Vagina (tissue), 2 donors: Measurements from ENCODE around the gene EHMT2. TPM values are rescaled to one million over a fixed set of nuclear protein-coding genes. Genes with fewer than 3 reads are reported as not detected.
A peak's percentile ranks its signal among the peaks of the same experiment; 100 is the strongest.

Experiments
- DNase-seq, 2 donors: peaks; one replicate each; pipeline ENCODE4 v3.0.0-alpha.2; 2017; ENCODE audit errors: extremely low spot score in 2 of 2
- H3K27ac ChIP-seq: fragments of 200-600 bp; sonication (generic); one replicate; pipeline ENCODE4 v1.5.1; 2019
- H3K27me3 ChIP-seq: fragments of 200-600 bp; sonication (generic); one replicate; pipeline ENCODE4 v1.5.1; 2019
- H3K36me3 ChIP-seq, 2 donors: fragments of 200-600 bp; sonication (generic); one replicate each; pipeline ENCODE4 v1.5.1; 2017 to 2019
- H3K4me1 ChIP-seq: fragments of 200-600 bp; sonication (generic); one replicate; pipeline ENCODE4 v1.5.1; 2019
- H3K4me3 ChIP-seq, 2 donors: fragments of 200-600 bp; sonication (generic); 1 replicate in 1 of 2; 2 replicates in 1 of 2; pipeline ENCODE4 v1.5.1; 2016 to 2019
- H3K9me3 ChIP-seq: fragments of 200-600 bp; sonication (generic); one replicate; pipeline ENCODE4 v1.5.1; 2019
- CTCF ChIP-seq, 3 experiments: fragments of 450-650 bp in 2 of 3; fragments of 200-600 bp in 1 of 3; sonication (generic) in 1 of 3; IDR thresholded peaks; one replicate each; pipeline ENCODE4 v1.5.1; 2017 to 2019; ENCODE audit warnings: antibody characterized with exemption in 3 of 3, mild to moderate bottlenecking in 2 of 3, moderate library complexity in 2 of 3
- POLR2A ChIP-seq, 2 donors: fragments of 450-650 bp; IDR thresholded peaks; one replicate each; pipeline ENCODE4 v1.6.1; 2017; ENCODE audit warnings: antibody characterized with exemption in 2 of 2, mild to moderate bottlenecking in 2 of 2, moderate library complexity in 2 of 2
- POLR2AphosphoS5 ChIP-seq, 2 donors: sonication (generic); formaldehyde crosslinking; IDR thresholded peaks; one replicate each; pipeline ENCODE4 v1.9.0; 2017; ENCODE audit warnings: antibody characterized with exemption in 2 of 2, mild to moderate bottlenecking in 2 of 2, low read depth in 1 of 2; ENCODE audit not compliant: insufficient read depth in 1 of 2
- intact Hi-C: fragments of 100-400 bp; cut with DNase I; formaldehyde crosslinking; loops from one replicate; pipeline ENCODE4 v1.15.1; 2023
- small RNA-seq: library from RNA; depleted of rRNA; stranded (forward); fragments of <200 nt; gene quantifications from one replicate; pipeline ENCODE3, GENCODE V24; 2016
- total RNA-seq: library from RNA; depleted of rRNA; stranded (reverse); fragments of >200 nt; gene quantifications from one replicate; pipeline ENCODE4 v1.2.3, GENCODE V29; 2016

Gene EHMT2
- total RNA-seq, 1 donor from 2014 or later: 45.2 TPM

GRCh38 chr6:31830886-31831335 is 66.6 kb downstream of the EHMT2 start:
- H3K4me1 ChIP-seq: peaks cover 44% of the 10 kb centered on the region
- H3K4me3 ChIP-seq: peak overlapping the region; percentile 51 to 74
- TF ChIP-seq CTCF (IDR thresholded peaks at IDR 0.05) (no peak), POLR2AphosphoS5 (IDR thresholded peaks at IDR 0.05; ENCODE audit: insufficient read depth in 1 of 2, low read depth in 1 of 2) (no peak), POLR2A (IDR thresholded peaks at IDR 0.05) (no peak)
- peak overlapping the region; percentile 94 for H3K27ac ChIP-seq
- intact Hi-C loops: loop anchor here (5.0 kb wide), 2 partner anchors 104 to 149 kb away; partner anchors contain the start of genes DDAH2 and LY6G5C
- peaks cover 0 to 5% of the 10 kb centered on the region in 2 donors for H3K36me3 ChIP-seq
- no peak for DNase-seq
- no peaks in the 10 kb centered on the region for H3K27me3 ChIP-seq
- H3K9me3 ChIP-seq: no peaks in the 10 kb centered on the region

Small RNA genes within 50 kb of the gene (small RNA-seq; reads per million reads assigned to genes)
- gene AL645922.1 (not detected), gene SNORD48 (338 reads per million, percentile 98 among the genes with 10 or more reads in this experiment), gene SNORD52 (not detected)

Other genes with a start within 250 kb of the EHMT2 start
- gene BAG6, start 245.0 kb downstream of the EHMT2 start, total RNA-seq: 139 TPM
- gene APOM, start 241.8 kb downstream of the EHMT2 start, total RNA-seq: not detected
- 15.2 TPM for gene C6orf47, start 236.9 kb downstream of the EHMT2 start, total RNA-seq
- gene GPANK1, start 232.7 kb downstream of the EHMT2 start, total RNA-seq: 16.9 TPM
- 219 TPM for gene CSNK2B, start 231.6 kb downstream of the EHMT2 start, total RNA-seq
- 7.4 TPM for gene LY6G5B, start 227.7 kb downstream of the EHMT2 start, total RNA-seq
- gene LY6G5C, start 216.6 kb downstream of the EHMT2 start, total RNA-seq: 1.7 TPM
- 53.0 TPM for gene ABHD16A, start 194.4 kb downstream of the EHMT2 start, total RNA-seq
- gene LY6G6F, start 190.8 kb downstream of the EHMT2 start, total RNA-seq: not detected
- gene LY6G6D, start 182.3 kb downstream of the EHMT2 start, total RNA-seq: not detected
- gene LY6G6C, start 176.0 kb downstream of the EHMT2 start, total RNA-seq: not detected
- not detected for gene MPIG6B, start 174.3 kb downstream of the EHMT2 start, total RNA-seq
- 108 TPM for gene DDAH2, start 168.4 kb downstream of the EHMT2 start, total RNA-seq
- 250 TPM for gene CLIC1, start 161.2 kb downstream of the EHMT2 start, total RNA-seq
- gene MSH5, start 157.7 kb downstream of the EHMT2 start, total RNA-seq: 11.0 TPM
- not detected for gene SAPCD1, start 135.0 kb downstream of the EHMT2 start, total RNA-seq
- 0.74 TPM for gene VWA7, start 120.4 kb downstream of the EHMT2 start, total RNA-seq
- gene VARS1, start 101.9 kb downstream of the EHMT2 start, total RNA-seq: 39.8 TPM
- 51.6 TPM for gene LSM2, start 90.7 kb downstream of the EHMT2 start, total RNA-seq
- 0.98 TPM for gene HSPA1L, start 82.4 kb downstream of the EHMT2 start, total RNA-seq
- gene HSPA1A, start 82.2 kb downstream of the EHMT2 start, total RNA-seq: 345 TPM
- 466 TPM for gene HSPA1B, start 70.0 kb downstream of the EHMT2 start, total RNA-seq
- 26.0 TPM for gene NEU1, start 34.9 kb downstream of the EHMT2 start, total RNA-seq
- 5.9 TPM for gene SLC44A4, start 18.7 kb downstream of the EHMT2 start, total RNA-seq
- gene ZBTB12, start 4.4 kb upstream of the EHMT2 start, total RNA-seq: 1.7 TPM
- 2.9 TPM for gene C2, start 30.0 kb upstream of the EHMT2 start, total RNA-seq
- 9.6 TPM for gene CFB, start 48.4 kb upstream of the EHMT2 start, total RNA-seq
- 100 TPM for gene NELFE, start 61.3 kb upstream of the EHMT2 start, total RNA-seq
- gene SKIC2, start 61.5 kb upstream of the EHMT2 start, total RNA-seq: 35.4 TPM
- 15.5 TPM for gene DXO, start 74.4 kb upstream of the EHMT2 start, total RNA-seq
- 31.4 TPM for gene C4A, start 84.4 kb upstream of the EHMT2 start, total RNA-seq
- gene C4B, start 117.1 kb upstream of the EHMT2 start, total RNA-seq: 23.1 TPM
- 9.3 TPM for gene CYP21A2, start 140.7 kb upstream of the EHMT2 start, total RNA-seq
- 207 TPM for gene TNXB, start 211.6 kb upstream of the EHMT2 start, total RNA-seq
- 76.6 TPM for gene ATF6B, start 230.5 kb upstream of the EHMT2 start, total RNA-seq
- 2.7 TPM for gene FKBPL, start 232.6 kb upstream of the EHMT2 start, total RNA-seq